Measurements from ENCODE around the gene TRAPPC10. TPM values are rescaled to one million over a fixed set of nuclear protein-coding genes. Genes with fewer than 3 reads are reported as not detected.

TRAPPC10 gene
- total RNA-seq, 1 experiment from 2014 or later, result 28.8 TPM

DNA sequence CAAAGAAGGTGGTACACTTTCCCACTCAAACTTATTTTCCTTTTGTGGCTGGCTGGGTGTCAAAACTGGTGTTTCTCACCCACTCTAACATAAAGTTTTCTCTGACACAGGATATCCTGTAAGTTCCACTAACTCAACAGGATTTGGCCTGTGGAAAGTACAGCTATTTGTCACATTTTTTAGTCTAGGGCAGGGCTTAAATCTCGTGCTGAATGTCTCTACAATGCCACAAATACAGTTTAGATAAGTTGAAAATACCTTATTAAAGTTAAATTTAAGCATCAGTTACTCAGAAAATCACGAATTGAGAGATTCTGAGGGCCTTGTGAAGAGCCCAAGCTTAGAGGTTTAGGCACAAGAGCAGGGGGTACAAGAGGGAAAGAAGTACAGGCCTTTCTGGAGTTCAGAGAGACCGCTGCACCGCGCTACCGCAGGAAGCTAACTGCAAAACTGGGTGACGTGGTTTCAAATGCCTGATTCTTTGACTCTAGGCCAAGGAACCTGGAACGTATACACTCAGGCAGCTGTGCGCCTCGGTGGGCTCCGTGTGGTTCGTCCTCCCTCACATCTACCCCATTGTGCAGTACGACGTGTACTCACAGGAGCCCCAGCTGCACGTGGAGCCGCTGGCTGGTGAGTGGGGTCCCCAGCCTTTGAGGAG, 71.7 kb downstream of the TRAPPC10 start:
- CTCF ChIA-PET, result no interaction called here
- no peak for DNase-seq
- Mint-ChIP-seq H3K36me3 (ENCODE audit: insufficient read depth, unreplicated experiment) (peaks cover 27% of the 10 kb centered on the region), H3K27ac (ENCODE audit: unreplicated experiment) (no peak overlapping the region), H3K4me1 (ENCODE audit: low read depth, unreplicated experiment) (peaks cover 15% of the 10 kb centered on the region), H3K27me3 (ENCODE audit: unreplicated experiment) (no peaks in the 10 kb centered on the region), H3K9me3 (ENCODE audit: low read depth, unreplicated experiment) (no peaks in the 10 kb centered on the region), H3K4me3 (ENCODE audit: low read depth, unreplicated experiment) (no peak overlapping the region)
- no TSS peak for BruUV-seq (replicated peaks)
- intact Hi-C loops (cut with micrococcal nuclease; ENCODE audit: unreplicated experiment), result no loop called here
- TF ChIP-seq, protein P1, sequence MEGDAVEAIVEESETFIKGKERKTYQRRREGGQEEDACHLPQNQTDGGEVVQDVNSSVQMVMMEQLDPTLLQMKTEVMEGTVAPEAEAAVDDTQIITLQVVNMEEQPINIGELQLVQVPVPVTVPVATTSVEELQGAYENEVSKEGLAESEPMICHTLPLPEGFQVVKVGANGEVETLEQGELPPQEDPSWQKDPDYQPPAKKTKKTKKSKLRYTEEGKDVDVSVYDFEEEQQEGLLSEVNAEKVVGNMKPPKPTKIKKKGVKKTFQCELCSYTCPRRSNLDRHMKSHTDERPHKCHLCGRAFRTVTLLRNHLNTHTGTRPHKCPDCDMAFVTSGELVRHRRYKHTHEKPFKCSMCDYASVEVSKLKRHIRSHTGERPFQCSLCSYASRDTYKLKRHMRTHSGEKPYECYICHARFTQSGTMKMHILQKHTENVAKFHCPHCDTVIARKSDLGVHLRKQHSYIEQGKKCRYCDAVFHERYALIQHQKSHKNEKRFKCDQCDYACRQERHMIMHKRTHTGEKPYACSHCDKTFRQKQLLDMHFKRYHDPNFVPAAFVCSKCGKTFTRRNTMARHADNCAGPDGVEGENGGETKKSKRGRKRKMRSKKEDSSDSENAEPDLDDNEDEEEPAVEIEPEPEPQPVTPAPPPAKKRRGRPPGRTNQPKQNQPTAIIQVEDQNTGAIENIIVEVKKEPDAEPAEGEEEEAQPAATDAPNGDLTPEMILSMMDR (IDR thresholded peaks at IDR 0.05; ENCODE audit: unreplicated experiment), result no peak

DNA sequence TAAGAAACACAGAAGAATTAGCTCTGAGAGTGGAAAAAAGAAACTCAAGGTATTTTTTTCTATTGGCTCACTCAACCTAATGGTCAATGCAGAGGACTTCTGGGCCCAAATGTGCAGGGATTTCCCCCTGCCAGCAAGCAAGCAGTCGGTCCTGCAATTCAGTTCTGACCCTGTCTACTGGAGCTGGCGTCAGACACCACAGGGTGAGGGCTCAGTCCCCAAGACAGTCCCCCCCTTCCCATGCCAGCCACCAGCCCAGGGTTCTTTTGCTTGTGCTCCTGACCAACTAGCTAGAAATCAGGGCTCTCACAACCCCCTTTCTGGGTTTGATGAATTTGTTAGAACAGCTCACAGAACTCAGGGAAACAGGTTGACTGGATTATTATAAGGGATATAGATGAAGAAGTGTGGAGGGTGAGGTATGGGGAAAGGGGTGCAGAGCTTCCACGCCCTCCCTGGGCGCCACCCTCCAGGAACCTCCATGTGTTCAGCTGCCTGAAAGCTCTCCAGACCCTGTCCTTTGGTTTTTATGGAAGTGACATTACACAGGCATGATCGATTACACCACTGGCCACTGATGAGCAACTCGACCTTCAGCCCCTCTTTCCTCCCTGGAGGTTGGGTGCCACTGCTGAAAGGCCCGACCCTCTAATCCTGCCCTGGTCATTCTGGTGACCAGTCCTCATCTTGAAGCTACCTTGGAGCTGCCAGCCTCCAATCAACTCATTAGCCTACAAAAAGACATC, 72.6 kb downstream of the TRAPPC10 start:
- Mint-ChIP-seq H3K9me3 (ENCODE audit: low read depth, unreplicated experiment) (no peaks in the 10 kb centered on the region), H3K4me1 (ENCODE audit: low read depth, unreplicated experiment) (peaks cover 24% of the 10 kb centered on the region), H3K27me3 (ENCODE audit: unreplicated experiment) (no peaks in the 10 kb centered on the region), H3K4me3 (ENCODE audit: low read depth, unreplicated experiment) (no peak overlapping the region), H3K36me3 (ENCODE audit: insufficient read depth, unreplicated experiment) (peaks cover 31% of the 10 kb centered on the region), H3K27ac (ENCODE audit: unreplicated experiment) (no peak overlapping the region)
- CTCF ChIA-PET, result no interaction called here
- intact Hi-C loops (cut with micrococcal nuclease; ENCODE audit: unreplicated experiment), result no loop called here
- no peak for DNase-seq
- no TSS peak for BruUV-seq (replicated peaks)
- TF ChIP-seq, protein P1 (IDR thresholded peaks at IDR 0.05; ENCODE audit: unreplicated experiment), result no peak

DNA sequence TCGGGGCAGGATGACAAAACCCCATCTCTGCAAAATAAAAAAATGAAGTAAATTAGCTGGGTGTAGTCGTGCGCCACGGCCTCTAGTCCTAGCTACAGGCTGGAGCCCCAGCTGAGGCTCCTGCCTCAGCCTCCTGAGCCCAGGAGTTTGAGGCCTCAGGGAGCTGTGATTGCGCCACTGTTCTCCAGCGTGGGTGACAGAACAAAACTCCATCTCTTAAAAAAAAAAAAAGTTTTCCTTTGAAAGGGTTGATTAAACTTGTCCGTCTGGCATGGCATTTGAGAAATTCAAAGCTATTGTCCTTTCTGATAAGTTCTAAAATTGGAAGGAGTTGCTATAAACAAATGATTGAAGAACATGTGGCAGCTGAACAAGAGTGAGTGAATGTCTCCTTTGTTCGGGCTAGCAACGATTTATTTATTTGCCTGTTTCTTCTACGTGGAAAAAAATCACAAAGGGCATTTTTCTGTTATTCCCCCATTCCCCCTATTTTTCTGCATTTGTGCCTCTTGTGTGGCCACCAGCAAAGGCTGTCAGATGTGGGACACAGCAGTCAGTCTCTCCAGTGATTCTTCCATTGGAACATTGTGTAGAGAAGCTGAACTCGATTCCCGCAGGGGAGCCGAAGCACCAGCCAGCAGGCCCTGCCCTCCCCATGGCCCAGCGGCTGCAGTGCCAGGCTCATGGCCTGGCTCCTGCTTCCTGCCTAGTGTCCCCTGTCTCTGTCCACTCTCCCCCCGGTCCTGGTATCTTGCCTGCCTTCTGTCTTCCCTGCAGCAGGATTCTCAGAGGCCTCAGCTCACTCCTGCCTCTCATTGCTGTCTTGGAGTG, 73.6 kb downstream of the TRAPPC10 start:
- no peak for DNase-seq
- H3K4me1 Mint-ChIP-seq (ENCODE audit: low read depth, unreplicated experiment), result peaks cover 30% of the 10 kb centered on the region
- no peak overlapping the region for H3K27ac Mint-ChIP-seq (ENCODE audit: unreplicated experiment)
- H3K4me3 Mint-ChIP-seq (ENCODE audit: low read depth, unreplicated experiment), result no peak overlapping the region
- intact Hi-C loops (cut with micrococcal nuclease; ENCODE audit: unreplicated experiment), result no loop called here
- BruUV-seq (replicated peaks), result no TSS peak
- TF ChIP-seq, protein P1 (IDR thresholded peaks at IDR 0.05; ENCODE audit: unreplicated experiment), result no peak
- CTCF ChIA-PET, result no interaction called here
- H3K9me3 Mint-ChIP-seq (ENCODE audit: low read depth, unreplicated experiment), result no peaks in the 10 kb centered on the region
- H3K36me3 Mint-ChIP-seq (ENCODE audit: insufficient read depth, unreplicated experiment), result peaks cover 31% of the 10 kb centered on the region
- no peaks in the 10 kb centered on the region for H3K27me3 Mint-ChIP-seq (ENCODE audit: unreplicated experiment)

DNA sequence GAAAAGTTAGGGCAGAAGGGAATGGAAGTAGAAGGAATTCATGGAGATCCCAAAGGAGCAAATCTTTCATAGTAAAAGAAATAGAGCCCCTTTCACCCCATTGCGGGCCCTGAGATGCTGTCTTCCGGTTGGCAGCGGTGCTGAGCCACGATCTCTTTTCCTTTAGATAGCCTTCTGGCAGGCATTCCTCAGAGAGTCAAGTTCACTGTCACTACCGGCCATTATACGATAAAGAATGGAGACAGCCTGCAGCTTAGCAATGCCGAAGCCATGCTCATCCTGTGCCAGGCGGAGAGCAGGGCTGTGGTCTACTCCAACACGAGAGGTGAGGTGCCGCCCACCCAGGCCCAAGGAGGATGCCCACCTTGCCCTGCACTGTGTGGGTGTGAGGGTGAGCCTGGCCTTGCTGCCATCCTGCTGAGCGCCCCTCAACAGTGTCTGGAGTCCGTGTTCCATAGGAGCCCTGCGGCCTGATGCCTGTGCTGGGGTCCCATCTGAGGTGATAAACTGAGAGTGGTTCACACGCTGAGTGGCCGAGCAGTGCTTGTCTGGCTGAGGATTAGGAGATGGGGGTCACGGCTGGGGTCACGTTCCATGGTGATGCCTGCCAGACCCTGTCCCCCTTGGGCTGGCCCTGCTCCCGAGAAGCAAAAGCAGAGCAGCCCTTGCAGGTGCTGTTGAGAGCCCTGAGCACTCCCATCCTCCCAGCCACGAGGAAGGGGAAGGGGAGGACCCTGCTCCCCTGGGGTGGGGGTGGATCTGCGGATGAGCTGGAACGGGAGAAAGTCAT, 74.7 kb downstream of the TRAPPC10 start:
- DNase-seq, result no peak
- Mint-ChIP-seq H3K27me3 (ENCODE audit: unreplicated experiment) (no peaks in the 10 kb centered on the region), H3K4me3 (ENCODE audit: low read depth, unreplicated experiment) (no peak overlapping the region), H3K4me1 (ENCODE audit: low read depth, unreplicated experiment) (peaks cover 30% of the 10 kb centered on the region), H3K27ac (ENCODE audit: unreplicated experiment) (no peak overlapping the region), H3K9me3 (ENCODE audit: low read depth, unreplicated experiment) (no peaks in the 10 kb centered on the region), H3K36me3 (ENCODE audit: insufficient read depth, unreplicated experiment) (peaks cover 25% of the 10 kb centered on the region)
- BruUV-seq (replicated peaks), result no TSS peak
- CTCF ChIA-PET, result no interaction called here
- TF ChIP-seq, protein P1 (IDR thresholded peaks at IDR 0.05; ENCODE audit: unreplicated experiment), result no peak
- intact Hi-C loops (cut with micrococcal nuclease; ENCODE audit: unreplicated experiment), result no loop called here

Measured in Calu3 (cell line).